OCI-LY7 (cell line): ENCODE data around the gene SLC6A12. TPM values are rescaled to one million over a fixed set of nuclear protein-coding genes. Genes with fewer than 3 reads are reported as not detected.

Experiments used
- BruUV-seq: library from RNA; stranded (reverse); fragments of 400-500 nt; replicated peaks from 2 replicates; lab custom pipeline; 2021; lab: Mats Ljungman, UMichigan
- CTCF ChIA-PET: fragments of 300-600 bp; sonication (Branson Sonifier 250); formaldehyde crosslinking; loops from one replicate; lab custom pipeline; 2022; ENCODE audit warnings: antibody characterized with exemption; ENCODE audit not compliant: unreplicated experiment; lab: Charles Lee
- POLR2A ChIA-PET: fragments of 300-600 bp; sonication (Branson Sonifier 250); formaldehyde crosslinking; loops from one replicate; lab custom pipeline; 2022; ENCODE audit warnings: antibody characterized with exemption; lab: Charles Lee
- DNase-seq: peaks from one replicate; pipeline ENCODE4 v3.0.0-alpha.2; 2015; ENCODE audit warnings: low spot score
- H2AFZ ChIP-seq: fragments of 200-600 bp; sonication (generic), shearing (Covaris generic); 2 replicates; pipeline ENCODE4 v1.6.1; 2014; ENCODE audit warnings: mild to moderate bottlenecking, antibody characterized with exemption, low read length, moderate library complexity
- H3K27ac ChIP-seq: fragments of 200-600 bp; sonication (generic); 2 replicates; pipeline ENCODE4 v1.5.1; 2014; ENCODE audit warnings: mixed run types, low read depth, mild to moderate bottlenecking, moderate library complexity, low read length, inconsistent platforms; ENCODE audit not compliant: poor library complexity, severe bottlenecking
- H3K36me3 ChIP-seq: fragments of 200-600 bp; sonication (generic); 2 replicates; pipeline ENCODE4 v1.6.1; 2014; ENCODE audit warnings: mild to moderate bottlenecking, antibody characterized with exemption, low read length, moderate library complexity, mixed read lengths; ENCODE audit not compliant: insufficient read depth
- H3K4me1 ChIP-seq: fragments of 200-600 bp; sonication (generic); 2 replicates; pipeline ENCODE4 v1.5.1; 2014; ENCODE audit warnings: mild to moderate bottlenecking, low read length; ENCODE audit not compliant: insufficient read depth, poor library complexity, severe bottlenecking
- H3K4me2 ChIP-seq: fragments of 200-600 bp; sonication (generic); 2 replicates; pipeline ENCODE4 v1.6.1; 2014; ENCODE audit warnings: mild to moderate bottlenecking, low read length
- H3K4me3 ChIP-seq: fragments of 200-600 bp; sonication (generic); 2 replicates; pipeline ENCODE4 v1.5.1; 2014; ENCODE audit warnings: mild to moderate bottlenecking, low read depth, low read length; ENCODE audit not compliant: poor library complexity, severe bottlenecking
- H3K79me2 ChIP-seq: fragments of 200-600 bp; sonication (generic); 2 replicates; pipeline ENCODE4 v1.6.1; 2016; ENCODE audit warnings: low read depth, mild to moderate bottlenecking, low read length, moderate library complexity, mixed read lengths; ENCODE audit not compliant: insufficient read depth
- H3K9me2 ChIP-seq: fragments of 200-600 bp; sonication (generic); 2 replicates; pipeline ENCODE4 v1.6.1; 2016; ENCODE audit warnings: mild to moderate bottlenecking, low read length, mixed read lengths; ENCODE audit not compliant: insufficient read depth
- H3K9me3 ChIP-seq: fragments of 200-600 bp; sonication (generic); 2 replicates; pipeline ENCODE4 v1.6.1; 2014; ENCODE audit warnings: mild to moderate bottlenecking, mixed run types, low read length, mixed read lengths
- H4K20me1 ChIP-seq: fragments of 200-600 bp; sonication (generic); 2 replicates; pipeline ENCODE4 v1.6.1; 2014; ENCODE audit warnings: mild to moderate bottlenecking, antibody characterized with exemption, low read length, moderate library complexity, mixed read lengths; ENCODE audit not compliant: insufficient read depth
- EZH2phosphoT487 ChIP-seq: fragments of 200-600 bp; sonication (generic); IDR thresholded peaks from 2 replicates; pipeline ENCODE4 v1.6.1; 2018; ENCODE audit warnings: low read depth, borderline replicate concordance, mild to moderate bottlenecking, mixed run types, antibody characterized with exemption, low read length, moderate library complexity, mixed read lengths
- intact Hi-C: fragments of 100-400 bp; cut with micrococcal nuclease; formaldehyde crosslinking; loops from one replicate; pipeline ENCODE4 v1.10.0; 2022; ENCODE audit not compliant: unreplicated experiment
- total RNA-seq, 2 experiments: library from RNA; depleted of rRNA in 1 of 2; stranded (reverse); fragments of >200 nt in 1 of 2; shearing (Covaris generic) in 1 of 2; gene quantifications; 2 replicates each; pipeline ENCODE4 v1.2.3, GENCODE V29; 2014 to 2022
- TF ChIP-seq, protein P1 (sequence below): fragments of 200-600 bp; sonication (generic); conservative IDR thresholded peaks from 2 replicates; pipeline ENCODE4 v1.5.1; 2014; ENCODE audit warnings: mild to moderate bottlenecking, antibody characterized with exemption, low read length, moderate library complexity, mixed read lengths

Gene SLC6A12
- total RNA-seq, 2 experiments from 2014 or later, result not detected

DNA sequence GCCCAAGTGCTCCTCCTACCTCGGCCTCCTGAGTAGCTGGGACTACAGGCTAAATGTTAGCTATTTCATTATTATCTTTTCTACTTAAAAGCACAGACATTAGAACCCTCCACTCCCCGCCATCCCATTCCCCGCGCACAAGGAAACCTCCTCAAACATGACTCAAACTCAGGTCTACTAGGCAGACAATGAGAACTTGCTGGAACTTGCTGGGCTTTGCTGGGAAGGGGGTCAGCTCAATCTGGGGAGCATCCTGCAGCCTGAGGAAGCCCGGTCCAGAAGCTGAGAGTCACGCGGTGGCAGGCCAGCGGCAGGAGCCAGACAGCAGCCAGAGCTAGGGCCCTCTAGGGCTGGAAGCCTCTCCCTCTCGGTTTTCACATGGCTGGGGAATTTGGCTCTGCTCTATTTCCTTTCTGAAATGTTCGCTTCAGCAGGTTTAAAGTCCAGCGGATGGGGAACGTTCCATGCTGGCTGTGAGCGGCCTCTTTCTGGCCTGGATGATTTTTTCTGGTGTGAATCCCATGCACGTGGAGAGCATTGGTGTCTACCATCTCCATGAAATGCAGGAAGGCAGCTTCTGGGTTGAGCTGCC is 68.5 kb downstream of the SLC6A12 start:
- intact Hi-C loops, result no loop called here
- TF ChIP-seq EZH2phosphoT487, result no peak
- TF ChIP-seq, protein P1, sequence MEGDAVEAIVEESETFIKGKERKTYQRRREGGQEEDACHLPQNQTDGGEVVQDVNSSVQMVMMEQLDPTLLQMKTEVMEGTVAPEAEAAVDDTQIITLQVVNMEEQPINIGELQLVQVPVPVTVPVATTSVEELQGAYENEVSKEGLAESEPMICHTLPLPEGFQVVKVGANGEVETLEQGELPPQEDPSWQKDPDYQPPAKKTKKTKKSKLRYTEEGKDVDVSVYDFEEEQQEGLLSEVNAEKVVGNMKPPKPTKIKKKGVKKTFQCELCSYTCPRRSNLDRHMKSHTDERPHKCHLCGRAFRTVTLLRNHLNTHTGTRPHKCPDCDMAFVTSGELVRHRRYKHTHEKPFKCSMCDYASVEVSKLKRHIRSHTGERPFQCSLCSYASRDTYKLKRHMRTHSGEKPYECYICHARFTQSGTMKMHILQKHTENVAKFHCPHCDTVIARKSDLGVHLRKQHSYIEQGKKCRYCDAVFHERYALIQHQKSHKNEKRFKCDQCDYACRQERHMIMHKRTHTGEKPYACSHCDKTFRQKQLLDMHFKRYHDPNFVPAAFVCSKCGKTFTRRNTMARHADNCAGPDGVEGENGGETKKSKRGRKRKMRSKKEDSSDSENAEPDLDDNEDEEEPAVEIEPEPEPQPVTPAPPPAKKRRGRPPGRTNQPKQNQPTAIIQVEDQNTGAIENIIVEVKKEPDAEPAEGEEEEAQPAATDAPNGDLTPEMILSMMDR, result no peak
- H3K4me2 ChIP-seq, result no peak overlapping the region
- no peak overlapping the region for H2AFZ ChIP-seq
- no peaks in the 10 kb centered on the region for H3K4me1 ChIP-seq
- no peaks in the 10 kb centered on the region for H3K9me3 ChIP-seq
- DNase-seq, result no peak
- H3K79me2 ChIP-seq, result no peaks in the 10 kb centered on the region
- ChIA-PET POLR2A (no interaction called here), CTCF (no interaction called here)
- H3K4me3 ChIP-seq, result no peak overlapping the region
- no peaks in the 10 kb centered on the region for H4K20me1 ChIP-seq
- no TSS peak for BruUV-seq
- H3K36me3 ChIP-seq, result no peaks in the 10 kb centered on the region
- no peaks in the 10 kb centered on the region for H3K9me2 ChIP-seq
- H3K27ac ChIP-seq, result no peak overlapping the region

GRCh38 chr12:144650-145284 is 69.2 kb downstream of the SLC6A12 start:
- no peaks in the 10 kb centered on the region for H3K36me3 ChIP-seq
- BruUV-seq, result no TSS peak
- DNase-seq, result no peak
- H4K20me1 ChIP-seq, result no peaks in the 10 kb centered on the region
- H3K27ac ChIP-seq, result no peak overlapping the region
- no peak overlapping the region for H3K4me2 ChIP-seq
- no peaks in the 10 kb centered on the region for H3K9me2 ChIP-seq
- H3K4me3 ChIP-seq, result no peak overlapping the region
- no peaks in the 10 kb centered on the region for H3K79me2 ChIP-seq
- H2AFZ ChIP-seq, result no peak overlapping the region
- TF ChIP-seq, protein P1, result no peak
- no peak for TF ChIP-seq EZH2phosphoT487
- intact Hi-C loops, result no loop called here
- CTCF ChIA-PET, result no interaction called here
- no peaks in the 10 kb centered on the region for H3K9me3 ChIP-seq
- H3K4me1 ChIP-seq, result no peaks in the 10 kb centered on the region
- POLR2A ChIA-PET, result interaction anchor here (0.5 kb wide), 1 partner anchor 13 kb away, joined by 3 read pairs; no protein-coding TSS in a partner anchor
